Ishikawa (cell line): ENCODE data around the gene SMARCE1.

Experiments
- FOXM1 ChIP-seq: IDR thresholded peaks from 2 replicates; pipeline ENCODE4 v1.6.1; 2012; ENCODE audit warnings: low read depth, borderline replicate concordance
- NFIC ChIP-seq: IDR thresholded peaks from 2 replicates; pipeline ENCODE4 v1.6.1; 2012
- REST ChIP-seq: IDR thresholded peaks from 2 replicates; pipeline ENCODE4 v1.6.1; 2012; ENCODE audit warnings: low read depth, mild to moderate bottlenecking

GRCh38 chr17:40580140-40580539 is 67.5 kb downstream of the SMARCE1 start:
- no peak for TF ChIP-seq REST
- no peak for TF ChIP-seq FOXM1
- no peak for TF ChIP-seq NFIC
